T-cell (primary cell): ENCODE data around the gene KIF4B. TPM values are rescaled to one million over a fixed set of nuclear protein-coding genes. Genes with fewer than 3 reads are reported as not detected.

ENCODE experiments used
- ATAC-seq, 4 experiments: fragments of 200-7000 bp in 3 of 4; fragments of 150-1000 bp in 1 of 4; cut with Tn5 transposase; replicated peaks in 1 of 4; 1 replicate in 3 of 4; 2 replicates in 1 of 4; pipeline ENCODE4 v1.10.0; 2021; ENCODE audit warnings: moderate library complexity in 3 of 4, mild to moderate bottlenecking in 2 of 4, moderate number of reproducible peaks in 1 of 4
- CTCF ChIA-PET, 2 donors: fragments of 300-600 bp; sonication (Branson Sonifier 250); formaldehyde crosslinking; loops; one replicate each; lab custom pipeline; 2022; ENCODE audit warnings: antibody characterized with exemption in 2 of 2; lab: Charles Lee
- POLR2A ChIA-PET, 2 donors: fragments of 300-600 bp; sonication (Branson Sonifier 250); formaldehyde crosslinking; loops; one replicate each; lab custom pipeline; 2022; ENCODE audit warnings: antibody characterized with exemption in 2 of 2; lab: Charles Lee
- DNase-seq, 35 experiments: peaks; one replicate each; pipeline versions ENCODE4 v3.0.0 to v3.0.0-alpha.2; 2013 to 2023
- H3K27ac ChIP-seq: one replicate; pipeline ENCODE4 v1.5.1; 2013; ENCODE audit warnings: low read length
- H3K27me3 ChIP-seq, 2 experiments: replicated peaks in 1 of 2; 1 replicate in 1 of 2; 2 replicates in 1 of 2; pipeline versions ENCODE4 v1.6.1 to v1.7.0; 2013; ENCODE audit warnings: low read length in 1 of 2, mixed read lengths in 1 of 2; ENCODE audit not compliant: control insufficient read depth in 2 of 2, insufficient read depth in 2 of 2; ENCODE audit errors: extremely low read depth in 1 of 2
- H3K36me3 ChIP-seq, 2 donors: 1 replicate in 1 of 2; 2 replicates in 1 of 2; pipeline versions ENCODE4 v1.6.1 to v1.7.0; 2013; ENCODE audit warnings: low read length in 1 of 2; ENCODE audit not compliant: control insufficient read depth in 2 of 2, insufficient read depth in 1 of 2; ENCODE audit errors: extremely low read depth in 1 of 2
- H3K4me1 ChIP-seq, 2 experiments: 1 replicate in 1 of 2; 2 replicates in 1 of 2; pipeline versions ENCODE4 v1.6.1 to v1.7.0; 2013; ENCODE audit warnings: low read length in 2 of 2, mixed read lengths in 1 of 2; ENCODE audit not compliant: insufficient read depth in 2 of 2, control insufficient read depth in 1 of 2; ENCODE audit errors: extremely low read depth in 1 of 2
- H3K4me3 ChIP-seq, 2 donors: 1 replicate in 1 of 2; 2 replicates in 1 of 2; pipeline versions ENCODE4 v1.5.1 to v1.7.0; 2013; ENCODE audit warnings: mild to moderate bottlenecking in 2 of 2, low read length in 1 of 2, moderate library complexity in 1 of 2; ENCODE audit not compliant: control insufficient read depth in 1 of 2; ENCODE audit errors: extremely low read depth in 1 of 2
- H3K9me3 ChIP-seq: 2 replicates; pipeline ENCODE4 v1.7.0; 2013
- H3K27ac Mint-ChIP-seq, 2 donors: one replicate each; pipeline ENCODE4 v1.8.0; 2020 to 2021; ENCODE audit warnings: mild to moderate bottlenecking in 2 of 2, mixed read lengths in 2 of 2
- H3K27me3 Mint-ChIP-seq, 2 donors: one replicate each; pipeline ENCODE4 v1.8.0; 2021 to 2022; ENCODE audit warnings: mixed read lengths in 2 of 2
- H3K36me3 Mint-ChIP-seq: one replicate; pipeline ENCODE4 v1.8.0; 2021; ENCODE audit warnings: mixed read lengths
- H3K4me1 Mint-ChIP-seq, 3 donors: one replicate each; pipeline ENCODE4 v1.8.0; 2020 to 2022; ENCODE audit warnings: mixed read lengths in 3 of 3, mild to moderate bottlenecking in 1 of 3
- H3K4me3 Mint-ChIP-seq, 3 donors: one replicate each; pipeline ENCODE4 v1.8.0; 2020 to 2022; ENCODE audit warnings: mild to moderate bottlenecking in 3 of 3, mixed read lengths in 3 of 3, moderate library complexity in 3 of 3
- H3K9me3 Mint-ChIP-seq, 3 donors: one replicate each; pipeline ENCODE4 v1.8.0; 2020 to 2022; ENCODE audit warnings: mixed read lengths in 3 of 3
- WGBS: methylation state at CpG from one replicate; pipeline ENCODE4 v1.1.5; 2013; ENCODE audit warnings: missing lambda C conversion rate; ENCODE audit not compliant: insufficient coverage; 5-methylcytosine and 5-hydroxymethylcytosine counted together
- total RNA-seq, 35 experiments: library from RNA in 6 of 35; stranded (reverse) in 6 of 35; fragments of 120-200 nt in 1 of 35; gene quantifications; one replicate each; pipeline versions ENCODE4 v1.2.1 to v1.2.4 and lab custom pipeline; 2013 to 2026

KIF4B gene, protein sequence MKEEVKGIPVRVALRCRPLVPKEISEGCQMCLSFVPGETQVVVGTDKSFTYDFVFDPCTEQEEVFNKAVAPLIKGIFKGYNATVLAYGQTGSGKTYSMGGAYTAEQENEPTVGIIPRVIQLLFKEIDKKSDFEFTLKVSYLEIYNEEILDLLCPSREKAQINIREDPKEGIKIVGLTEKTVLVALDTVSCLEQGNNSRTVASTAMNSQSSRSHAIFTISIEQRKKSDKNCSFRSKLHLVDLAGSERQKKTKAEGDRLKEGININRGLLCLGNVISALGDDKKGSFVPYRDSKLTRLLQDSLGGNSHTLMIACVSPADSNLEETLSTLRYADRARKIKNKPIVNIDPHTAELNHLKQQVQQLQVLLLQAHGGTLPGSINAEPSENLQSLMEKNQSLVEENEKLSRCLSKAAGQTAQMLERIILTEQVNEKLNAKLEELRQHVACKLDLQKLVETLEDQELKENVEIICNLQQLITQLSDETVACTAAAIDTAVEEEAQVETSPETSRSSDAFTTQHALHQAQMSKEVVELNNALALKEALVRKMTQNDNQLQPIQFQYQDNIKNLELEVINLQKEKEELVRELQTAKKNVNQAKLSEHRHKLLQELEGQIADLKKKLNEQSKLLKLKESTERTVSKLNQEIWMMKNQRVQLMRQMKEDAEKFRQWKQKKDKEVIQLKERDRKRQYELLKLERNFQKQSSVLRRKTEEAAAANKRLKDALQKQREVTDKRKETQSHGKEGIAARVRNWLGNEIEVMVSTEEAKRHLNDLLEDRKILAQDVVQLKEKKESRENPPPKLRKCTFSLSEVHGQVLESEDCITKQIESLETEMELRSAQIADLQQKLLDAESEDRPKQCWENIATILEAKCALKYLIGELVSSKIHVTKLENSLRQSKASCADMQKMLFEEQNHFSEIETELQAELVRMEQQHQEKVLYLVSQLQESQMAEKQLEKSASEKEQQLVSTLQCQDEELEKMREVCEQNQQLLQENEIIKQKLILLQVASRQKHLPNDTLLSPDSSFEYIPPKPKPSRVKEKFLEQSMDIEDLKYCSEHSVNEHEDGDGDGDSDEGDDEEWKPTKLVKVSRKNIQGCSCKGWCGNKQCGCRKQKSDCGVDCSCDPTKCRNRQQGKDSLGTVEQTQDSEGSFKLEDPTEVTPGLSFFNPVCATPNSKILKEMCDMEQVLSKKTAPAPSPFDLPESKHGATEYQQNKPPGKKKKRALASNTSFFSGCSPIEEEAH
- total RNA-seq (not detected), total RNA-seq (lab: John Stamatoyannopoulos, UW) (0 to 0.12 (median 0) reads per million in 29 experiments)
- total RNA-seq (2013) = 0.04 TPM

DNA sequence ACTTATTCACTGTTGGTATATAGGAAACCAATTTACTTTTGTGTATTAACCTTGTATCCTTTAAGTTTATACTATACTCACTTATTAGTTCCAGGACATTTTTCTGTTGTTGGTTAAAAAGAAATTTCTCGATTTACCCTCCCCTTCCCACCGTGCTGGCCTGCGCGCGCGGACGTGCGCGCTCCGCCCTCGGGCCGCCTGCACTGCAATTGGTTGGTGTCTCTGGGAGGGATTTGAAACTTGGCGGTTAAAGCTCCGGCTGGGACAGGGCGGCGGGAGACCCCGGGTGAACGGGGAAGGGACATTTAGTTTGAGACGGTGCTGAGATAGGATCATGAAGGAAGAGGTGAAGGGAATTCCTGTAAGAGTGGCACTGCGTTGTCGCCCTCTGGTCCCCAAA lies at the start of gene KIF4B:
KIF4B (plus strand) TSS at position 230 of the 400 bp plus-strand sequence; CDS start at position 335, 105 bp downstream.
- 86% methylated on average over 8 of the region's 21 CpGs for WGBS
- Mint-ChIP-seq H3K36me3 (no peaks in the 10 kb centered on the region), H3K27ac (no peak within 1 kb of the TSS), H3K4me1 (no peaks in the 10 kb centered on the region), H3K27me3 (peaks cover 19 to 26% of the 10 kb centered on the region in 2 donors), H3K9me3 (peaks cover 0 to 5% (median 0%) of the 10 kb centered on the region in 3 donors), H3K4me3 (no peak within 1 kb of the TSS)
- H3K36me3 ChIP-seq = no peaks in the 10 kb centered on the region
- no peak for DNase-seq
- no peak within 1 kb of the TSS for H3K4me3 ChIP-seq
- ChIA-PET POLR2A (no interaction called here), CTCF (no interaction called here)
- no peak for ATAC-seq
- no peak within 1 kb of the TSS for H3K27ac ChIP-seq
- peaks cover 0 to 12% of the 10 kb centered on the region in 2 experiments for H3K27me3 ChIP-seq
- H3K9me3 ChIP-seq = no peaks in the 10 kb centered on the region
- no peaks in the 10 kb centered on the region for H3K4me1 ChIP-seq

GRCh38 chr5:154966081-154966841 lies 47.3 kb upstream of the KIF4B start:
- ChIA-PET CTCF (no interaction called here), POLR2A (no interaction called here)
- no peak overlapping the region for H3K4me3 ChIP-seq
- Mint-ChIP-seq H3K9me3 (no peaks in the 10 kb centered on the region), H3K27ac (no peak overlapping the region), H3K4me1 (peaks cover 0 to 1% (median 1%) of the 10 kb centered on the region in 3 donors), H3K4me3 (no peak overlapping the region), H3K27me3 (no peaks in the 10 kb centered on the region), H3K36me3 (peaks cover 60% of the 10 kb centered on the region)
- H3K9me3 ChIP-seq = no peaks in the 10 kb centered on the region
- no peaks in the 10 kb centered on the region for H3K27me3 ChIP-seq
- H3K27ac ChIP-seq = no peak overlapping the region
- H3K36me3 ChIP-seq = peaks cover 4 to 62% of the 10 kb centered on the region in 2 donors
- DNase-seq = no peak
- no peak for ATAC-seq
- H3K4me1 ChIP-seq = no peaks in the 10 kb centered on the region
- WGBS = 100% methylated on average over 1 of the region's 7 CpGs

DNA sequence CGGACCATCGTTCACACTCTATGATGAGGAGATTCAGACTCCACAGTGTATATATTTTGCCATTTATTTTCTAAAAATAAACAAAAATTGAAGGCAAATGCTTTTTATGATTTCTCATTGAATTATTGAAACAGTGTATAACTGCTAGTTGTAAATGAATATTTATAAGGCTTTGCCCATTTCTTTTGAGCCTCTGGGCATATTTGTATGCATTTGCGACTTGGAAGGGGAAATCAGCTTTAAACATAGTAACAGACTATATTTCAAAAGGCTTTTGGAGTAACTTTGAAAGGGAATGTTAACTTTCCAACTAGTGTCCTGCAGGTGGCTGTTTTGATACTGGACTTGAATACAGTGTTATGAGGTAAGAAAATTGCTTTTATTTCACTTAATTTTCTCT lies 46.7 kb upstream of the KIF4B start:
- no peak for DNase-seq
- H3K9me3 Mint-ChIP-seq = no peaks in the 10 kb centered on the region
- H3K4me3 ChIP-seq = no peak overlapping the region
- H3K36me3 Mint-ChIP-seq = peaks cover 60% of the 10 kb centered on the region
- CTCF ChIA-PET = no interaction called here
- POLR2A ChIA-PET = no interaction called here
- H3K27me3 Mint-ChIP-seq = no peaks in the 10 kb centered on the region
- peaks cover 0 to 1% (median 1%) of the 10 kb centered on the region in 3 donors for H3K4me1 Mint-ChIP-seq
- ATAC-seq = no peak
- WGBS = no CpG with 5 or more reads among the region's 3 CpGs
- no peaks in the 10 kb centered on the region for H3K27me3 ChIP-seq
- peaks cover 4 to 56% of the 10 kb centered on the region in 2 donors for H3K36me3 ChIP-seq
- no peak overlapping the region for H3K27ac ChIP-seq
- H3K4me3 Mint-ChIP-seq = no peak overlapping the region
- H3K27ac Mint-ChIP-seq = no peak overlapping the region
- no peaks in the 10 kb centered on the region for H3K4me1 ChIP-seq
- H3K9me3 ChIP-seq = no peaks in the 10 kb centered on the region

DNA sequence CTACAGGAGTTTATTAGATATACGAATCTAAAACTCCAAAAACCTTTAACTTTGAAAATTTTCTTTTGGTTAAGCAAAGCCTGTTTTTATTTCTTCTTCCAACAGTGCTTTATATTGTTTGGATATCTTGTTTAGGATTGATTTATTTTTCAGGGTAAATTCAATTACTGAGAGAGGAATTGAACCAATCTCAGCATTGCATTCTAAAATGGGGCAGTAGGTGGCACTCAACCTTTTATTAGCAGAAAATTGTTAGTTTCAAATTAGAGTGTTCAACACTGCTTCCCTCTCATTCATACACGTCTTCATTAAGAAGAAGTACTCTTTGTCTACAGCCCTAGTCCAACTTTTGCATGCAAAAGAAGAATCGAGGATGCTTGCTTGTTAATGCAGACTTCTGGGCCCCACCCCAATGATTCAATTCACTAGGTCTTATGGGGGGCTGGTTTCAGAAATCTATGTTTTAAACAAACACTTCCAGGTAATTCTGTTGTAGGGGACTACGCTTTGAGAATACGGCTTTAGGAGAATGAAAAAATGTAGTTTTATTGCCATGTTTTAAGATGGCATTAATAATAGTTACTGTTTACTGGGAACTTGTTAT lies 46.0 kb upstream of the KIF4B start:
- Mint-ChIP-seq H3K4me3 (no peak overlapping the region), H3K27me3 (no peaks in the 10 kb centered on the region), H3K27ac (no peak overlapping the region), H3K9me3 (no peaks in the 10 kb centered on the region), H3K4me1 (peaks cover 0 to 1% (median 0%) of the 10 kb centered on the region in 3 donors), H3K36me3 (peaks cover 58% of the 10 kb centered on the region)
- H3K4me3 ChIP-seq = no peak overlapping the region
- DNase-seq (no peak), ATAC-seq (no peak)
- H3K9me3 ChIP-seq = no peaks in the 10 kb centered on the region
- H3K4me1 ChIP-seq = no peaks in the 10 kb centered on the region
- POLR2A ChIA-PET = interaction anchor here in 1 of 2 donors (0.6 kb wide), 1 partner anchor 109 kb away, joined by 7 read pairs; the partner anchor contains the start of gene CNOT8
- no CpG with 5 or more reads among the region's 5 CpGs for WGBS
- H3K27me3 ChIP-seq = no peaks in the 10 kb centered on the region
- no peak overlapping the region for H3K27ac ChIP-seq
- H3K36me3 ChIP-seq = peaks cover 4 to 50% of the 10 kb centered on the region in 2 donors
- CTCF ChIA-PET = no interaction called here

DNA sequence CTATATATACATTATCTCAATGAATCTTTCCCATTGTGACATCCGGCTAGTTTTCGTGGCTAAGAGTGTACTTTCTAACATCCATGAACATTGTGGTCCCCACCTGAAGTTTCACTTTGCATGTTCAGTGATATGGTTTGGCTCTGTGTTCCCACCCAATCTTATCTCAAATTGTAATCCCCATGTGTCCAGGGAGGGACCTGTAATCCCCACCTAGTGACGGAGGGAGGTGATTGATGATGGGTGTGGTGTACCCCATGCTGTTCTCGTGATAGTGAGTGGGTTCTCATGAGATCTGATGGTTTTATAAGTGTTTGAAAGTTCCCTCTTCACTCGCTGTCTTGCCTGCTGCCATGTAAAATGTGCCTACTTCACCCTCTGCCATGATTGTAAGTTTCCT lies 44.6 kb upstream of the KIF4B start:
- DNase-seq = no peak
- no peak overlapping the region for H3K4me3 ChIP-seq
- peaks cover 50% of the 10 kb centered on the region for H3K36me3 Mint-ChIP-seq
- H3K36me3 ChIP-seq = peaks cover 4 to 48% of the 10 kb centered on the region in 2 donors
- no peaks in the 10 kb centered on the region for H3K4me1 ChIP-seq
- POLR2A ChIA-PET = no interaction called here
- no peaks in the 10 kb centered on the region for H3K27me3 Mint-ChIP-seq
- no peaks in the 10 kb centered on the region for H3K9me3 ChIP-seq
- H3K27ac Mint-ChIP-seq = no peak overlapping the region
- H3K4me3 Mint-ChIP-seq = no peak overlapping the region
- H3K27ac ChIP-seq = no peak overlapping the region
- H3K9me3 Mint-ChIP-seq = no peaks in the 10 kb centered on the region
- CTCF ChIA-PET = no interaction called here
- WGBS = 100% methylated on average over 2 of the region's 5 CpGs
- no peaks in the 10 kb centered on the region for H3K27me3 ChIP-seq
- no peaks in the 10 kb centered on the region for H3K4me1 Mint-ChIP-seq
- no peak for ATAC-seq
